Measurements from ENCODE around the gene UBE2I.

DNA sequence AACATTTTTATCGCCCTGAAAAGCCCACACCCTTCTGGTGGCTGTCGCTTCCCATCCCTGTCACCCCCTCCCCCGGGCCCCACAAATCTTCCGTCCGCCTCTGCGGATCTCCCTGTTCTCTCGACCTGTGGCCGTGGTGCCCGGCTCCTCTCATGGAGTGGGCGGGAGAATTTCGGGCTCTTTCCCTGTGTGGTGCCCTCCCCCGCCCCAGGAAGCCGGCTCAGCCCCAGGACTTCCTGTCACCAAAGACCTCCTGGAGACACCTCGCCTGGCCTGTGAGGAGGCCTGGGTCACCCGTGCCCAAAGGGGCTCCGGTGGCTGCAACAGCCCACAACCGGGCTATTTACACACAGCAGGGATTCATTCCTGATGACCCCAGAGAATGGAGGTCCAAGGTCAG lies 26.1 kb upstream of the UBE2I start:
- TF ChIP-seq POLR2A (IDR thresholded peaks at IDR 0.05): no peak
- TF ChIP-seq, protein P1, sequence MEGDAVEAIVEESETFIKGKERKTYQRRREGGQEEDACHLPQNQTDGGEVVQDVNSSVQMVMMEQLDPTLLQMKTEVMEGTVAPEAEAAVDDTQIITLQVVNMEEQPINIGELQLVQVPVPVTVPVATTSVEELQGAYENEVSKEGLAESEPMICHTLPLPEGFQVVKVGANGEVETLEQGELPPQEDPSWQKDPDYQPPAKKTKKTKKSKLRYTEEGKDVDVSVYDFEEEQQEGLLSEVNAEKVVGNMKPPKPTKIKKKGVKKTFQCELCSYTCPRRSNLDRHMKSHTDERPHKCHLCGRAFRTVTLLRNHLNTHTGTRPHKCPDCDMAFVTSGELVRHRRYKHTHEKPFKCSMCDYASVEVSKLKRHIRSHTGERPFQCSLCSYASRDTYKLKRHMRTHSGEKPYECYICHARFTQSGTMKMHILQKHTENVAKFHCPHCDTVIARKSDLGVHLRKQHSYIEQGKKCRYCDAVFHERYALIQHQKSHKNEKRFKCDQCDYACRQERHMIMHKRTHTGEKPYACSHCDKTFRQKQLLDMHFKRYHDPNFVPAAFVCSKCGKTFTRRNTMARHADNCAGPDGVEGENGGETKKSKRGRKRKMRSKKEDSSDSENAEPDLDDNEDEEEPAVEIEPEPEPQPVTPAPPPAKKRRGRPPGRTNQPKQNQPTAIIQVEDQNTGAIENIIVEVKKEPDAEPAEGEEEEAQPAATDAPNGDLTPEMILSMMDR (IDR thresholded peaks at IDR 0.05 in 4 of 5, conservative IDR thresholded peaks at IDR 0.05 in 1 of 5): no peak
